Activated CD8-positive, alpha-beta memory T cell treated with anti-CD3 and anti-CD28 coated beads, Interleukin-2, amount 50 U/mL, for 1 hour (primary cell): ENCODE measurements around the gene KCTD1.

Source experiments
- DNase-seq: peaks from one replicate; pipeline ENCODE4 v3.0.0-alpha.2; 2020; ENCODE audit errors: extremely low read depth

The KCTD1 gene

GRCh38 chr18:26524002-26524401 is 24.4 kb downstream of the KCTD1 start:
- DNase-seq, result no peak

- DNase-seq, result no peak
Observed at GRCh38 chr18:26521617-26522016, 26.7 kb downstream of the KCTD1 start.

DNA sequence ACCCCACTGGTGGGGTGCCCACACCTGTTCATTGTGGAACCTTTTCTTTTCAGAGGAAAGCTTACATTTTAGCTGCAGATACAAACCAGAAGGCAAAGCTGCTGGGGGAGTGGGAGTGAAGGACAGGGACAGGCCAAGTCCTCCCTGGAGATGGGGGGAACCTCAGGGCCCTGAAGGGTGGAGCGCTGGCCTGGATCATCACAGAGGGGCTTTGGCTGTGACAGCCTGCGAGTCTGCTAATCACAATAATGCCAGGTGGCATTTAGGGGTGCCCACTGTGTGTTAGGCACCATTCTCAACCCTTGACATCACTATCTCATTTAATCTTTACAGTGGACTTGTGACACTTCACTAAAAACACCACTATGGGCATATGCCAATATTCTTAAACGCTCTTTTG is 27.4 kb downstream of the KCTD1 start:
- DNase-seq, result no peak

- no peak for DNase-seq
Observed at GRCh38 chr18:26519114-26519513, 29.2 kb downstream of the KCTD1 start.

- DNase-seq, result no peak
Observed at GRCh38 chr18:26516964-26517363, 31.4 kb downstream of the KCTD1 start.

DNA sequence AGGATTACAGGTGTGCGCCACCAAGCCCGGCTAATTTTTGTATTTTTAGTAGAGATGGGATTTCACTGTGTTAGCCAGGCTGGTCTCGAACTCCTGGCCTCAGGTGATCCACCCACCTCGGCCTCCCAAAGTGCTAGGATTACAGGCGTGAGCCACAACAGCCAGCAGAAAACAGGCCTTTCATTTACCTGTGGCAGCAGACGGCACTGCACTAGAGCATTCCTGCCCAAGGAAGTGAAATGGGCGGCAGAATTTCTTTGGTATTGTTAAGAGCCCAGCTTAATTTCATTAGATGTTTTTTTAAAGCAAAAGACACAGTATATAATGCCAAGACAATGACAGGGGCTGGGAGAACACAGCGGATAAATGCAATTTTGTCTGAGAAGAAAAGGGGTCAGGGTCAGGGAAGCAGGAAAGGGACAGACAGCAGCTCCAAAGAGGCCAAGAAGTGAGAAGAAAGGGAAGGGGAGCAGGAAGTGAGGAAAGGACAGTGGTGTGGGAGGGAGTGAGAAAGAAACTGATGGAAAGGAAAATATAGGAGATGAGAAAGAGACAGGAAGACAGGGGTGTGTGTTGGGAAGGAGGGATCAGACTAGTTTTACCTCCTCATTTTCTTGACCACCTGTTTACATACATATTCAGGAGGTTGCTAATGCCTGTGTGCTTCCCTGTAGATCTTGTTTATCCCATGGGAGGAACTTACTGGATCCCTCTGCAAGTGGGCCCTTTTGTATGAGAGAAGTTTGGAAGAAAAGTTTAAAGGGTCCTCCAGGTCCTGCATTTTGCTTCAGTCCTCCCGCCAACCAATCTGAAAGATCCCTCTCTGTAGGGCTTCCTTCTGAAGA is 32.5 kb downstream of the KCTD1 start:
- DNase-seq, result no peak

- DNase-seq, result no peak
Observed at GRCh38 chr18:26511339-26512071, 36.8 kb downstream of the KCTD1 start.

GRCh38 chr18:26510337-26510736 is 38.0 kb downstream of the KCTD1 start:
- no peak for DNase-seq

DNA sequence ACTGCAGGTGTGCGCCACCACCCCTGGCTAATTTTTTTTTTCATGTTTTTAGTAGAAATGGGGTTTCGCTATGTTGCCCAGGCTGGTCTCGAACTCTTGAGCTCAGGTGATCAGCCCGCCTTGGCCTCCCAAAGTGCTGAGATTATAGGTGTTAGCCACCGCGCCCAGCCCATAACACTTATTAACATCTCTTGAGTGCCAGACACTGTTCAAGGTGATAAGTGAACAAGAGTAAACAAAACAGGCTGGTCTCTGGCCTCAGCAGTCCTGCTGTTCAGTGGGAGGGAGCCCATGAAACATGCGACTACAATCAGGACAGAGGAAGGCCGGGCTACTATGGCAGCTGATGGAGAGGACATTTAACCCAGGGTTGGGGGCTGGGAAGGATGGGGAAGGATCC is 42.3 kb downstream of the KCTD1 start:
- no peak for DNase-seq

DNA sequence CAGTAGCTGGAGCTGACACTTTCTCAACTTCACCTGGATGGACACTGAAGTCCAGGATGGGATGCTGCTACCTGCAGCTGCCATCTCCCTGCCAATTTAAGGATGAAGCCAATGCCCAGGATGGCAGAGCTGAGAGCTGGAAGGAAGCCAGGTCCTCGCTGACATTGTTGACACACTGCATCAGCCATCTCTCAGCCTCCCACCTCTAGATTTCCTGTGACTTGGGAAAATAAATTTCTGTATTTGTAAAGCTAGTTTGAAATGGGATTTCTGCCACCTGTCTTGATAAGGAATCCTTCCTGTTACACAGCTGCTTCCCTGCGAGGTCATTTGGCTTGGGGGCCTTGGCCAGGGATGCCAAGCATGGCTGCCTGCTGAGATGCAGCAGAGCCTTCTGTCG is 43.5 kb downstream of the KCTD1 start:
- DNase-seq, result no peak

DNA sequence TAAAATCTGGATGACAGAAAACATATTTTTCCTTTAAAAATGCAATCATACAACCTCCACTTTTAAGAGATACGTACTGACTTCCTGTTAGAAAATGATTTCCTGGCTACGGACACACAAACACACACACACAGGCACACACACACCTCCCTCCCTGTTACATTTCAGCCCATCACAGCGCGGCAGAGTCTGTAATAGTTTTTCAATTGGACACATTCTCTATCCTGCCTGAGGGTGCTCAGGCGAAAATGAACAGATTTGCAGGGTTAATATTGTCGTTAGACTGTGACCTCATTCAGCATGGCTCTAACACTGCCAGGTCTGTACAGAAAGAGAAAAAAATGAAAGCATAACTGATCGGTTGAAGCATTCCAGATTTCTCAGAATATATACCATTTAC is 45.0 kb downstream of the KCTD1 start:
- no peak for DNase-seq

DNA sequence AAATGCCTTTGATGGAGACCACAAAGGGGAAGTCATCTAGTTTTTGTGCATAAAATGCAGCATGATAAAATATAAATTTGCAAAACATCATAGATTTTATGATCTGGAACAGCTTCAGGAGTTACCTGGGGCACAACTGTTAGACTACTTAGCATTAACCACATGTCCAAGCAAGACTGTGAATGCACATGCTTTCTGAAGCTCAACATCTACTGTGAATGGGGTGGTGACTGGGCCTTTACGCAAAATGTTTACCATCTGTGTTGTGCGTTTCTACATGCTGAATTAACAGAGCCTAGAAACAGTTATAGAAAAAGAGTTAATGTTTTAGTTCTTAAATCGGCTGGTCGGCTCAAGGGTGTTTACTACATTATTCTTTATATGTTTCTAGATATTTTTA is 45.5 kb downstream of the KCTD1 start:
- no peak for DNase-seq

DNA sequence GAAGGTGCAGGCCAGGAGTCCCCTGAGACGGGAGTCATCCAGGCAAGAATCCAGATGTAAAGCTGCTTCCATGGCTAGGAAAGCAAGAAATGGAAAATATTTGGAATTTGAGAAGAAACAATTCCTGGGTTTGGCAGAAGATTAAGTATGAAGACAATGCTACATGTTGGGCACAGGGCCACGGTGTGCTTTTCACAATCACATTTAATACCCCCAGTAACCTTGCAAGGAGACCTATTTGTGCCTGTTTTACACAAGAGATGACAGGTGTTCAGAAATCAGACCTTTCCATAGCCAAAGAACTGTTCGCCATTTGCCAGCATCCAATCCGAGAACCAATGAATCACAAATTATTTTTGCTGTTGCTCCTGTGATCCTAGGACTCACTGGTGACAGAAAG is 50.5 kb downstream of the KCTD1 start:
- no peak for DNase-seq

GRCh38 chr18:26496528-26496927 is 51.8 kb downstream of the KCTD1 start:
- DNase-seq, result no peak

DNA sequence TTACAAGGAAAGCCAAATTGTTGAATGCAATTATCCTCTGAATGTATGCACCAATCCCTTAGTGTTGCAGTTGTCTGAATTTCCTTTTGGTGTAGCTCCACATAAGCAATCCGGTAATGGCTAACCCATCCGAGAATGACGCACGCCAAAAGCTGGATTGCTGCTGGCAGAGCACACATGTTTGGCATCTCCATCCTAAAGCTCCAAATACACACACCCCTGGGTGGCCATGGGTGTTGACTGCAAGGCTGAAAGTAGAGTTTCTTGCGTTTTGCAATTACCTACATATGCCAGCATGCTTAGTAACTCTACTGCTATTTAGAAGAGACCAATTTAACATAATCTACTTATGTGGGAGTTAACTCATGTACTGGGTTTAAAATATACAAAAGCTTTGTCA is 53.1 kb downstream of the KCTD1 start:
- DNase-seq, result no peak

DNA sequence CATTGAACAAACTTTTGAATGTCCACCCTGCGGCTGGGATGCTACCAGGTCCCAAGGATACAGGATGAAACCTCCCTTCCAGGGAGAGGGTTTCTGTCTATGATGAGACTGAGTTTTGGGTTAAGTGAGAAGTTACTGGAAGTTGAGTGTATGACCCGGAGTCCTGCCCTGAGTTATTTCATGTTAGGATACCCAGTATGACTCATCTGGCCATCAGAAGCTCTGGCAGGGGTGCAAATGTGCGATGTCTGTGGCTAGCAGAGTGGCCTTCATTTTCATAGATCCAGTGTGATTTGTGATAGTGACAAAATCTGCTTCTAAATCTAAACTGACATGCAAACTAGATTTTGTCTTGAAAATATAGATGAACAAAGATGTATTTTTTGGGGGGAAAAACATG is 55.3 kb downstream of the KCTD1 start:
- DNase-seq, result no peak

DNA sequence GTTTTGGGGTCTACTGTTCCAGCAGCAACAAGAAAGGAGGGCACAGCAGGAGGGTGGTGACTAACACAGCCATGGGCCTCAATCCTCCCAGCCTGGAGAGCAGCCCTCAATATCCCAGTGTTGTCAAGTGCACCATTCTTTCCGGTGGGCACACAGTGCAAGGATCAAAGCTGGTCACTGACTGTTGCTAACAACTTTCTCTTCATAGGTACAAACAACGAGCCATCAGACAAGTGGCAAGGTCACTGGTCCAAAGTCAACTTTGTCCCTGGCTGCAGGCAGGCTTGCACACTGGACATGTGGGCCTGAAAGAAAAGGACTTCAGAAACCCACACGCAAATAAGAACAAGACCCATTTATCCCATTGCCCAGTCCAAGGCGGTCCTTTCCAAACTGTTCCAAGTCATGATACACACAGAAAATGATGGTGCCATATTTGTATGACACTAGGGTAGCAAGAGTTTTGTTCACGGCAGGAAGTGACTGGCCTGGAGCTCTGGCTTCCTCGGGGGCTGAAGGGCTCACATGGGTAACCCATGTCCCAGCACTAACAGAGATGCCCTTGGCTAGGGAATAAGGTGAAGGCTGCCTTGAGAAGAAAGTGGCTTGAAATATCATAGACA is 57.0 kb downstream of the KCTD1 start:
- no peak for DNase-seq

GRCh38 chr18:26489881-26490280 is 58.5 kb downstream of the KCTD1 start:
- DNase-seq, result no peak

DNA sequence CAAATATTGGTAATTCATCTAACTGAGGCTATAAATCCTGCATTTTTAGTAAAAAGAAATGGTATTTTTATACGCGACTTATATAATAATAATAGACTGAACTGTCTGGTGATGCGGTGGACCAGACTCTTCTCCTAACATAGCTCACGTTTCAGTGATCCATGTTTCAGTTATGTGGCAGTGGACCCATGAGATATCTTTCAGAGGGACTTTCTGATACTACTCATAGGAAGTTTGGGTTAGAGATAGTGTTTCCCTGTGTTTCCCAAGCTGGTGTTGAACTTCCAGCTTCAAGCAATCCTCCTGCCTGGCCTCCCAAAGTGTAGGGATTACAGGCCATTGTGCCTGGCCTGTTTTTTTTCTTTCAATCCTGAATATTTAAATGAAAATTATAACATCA is 59.2 kb downstream of the KCTD1 start:
- no peak for DNase-seq

DNA sequence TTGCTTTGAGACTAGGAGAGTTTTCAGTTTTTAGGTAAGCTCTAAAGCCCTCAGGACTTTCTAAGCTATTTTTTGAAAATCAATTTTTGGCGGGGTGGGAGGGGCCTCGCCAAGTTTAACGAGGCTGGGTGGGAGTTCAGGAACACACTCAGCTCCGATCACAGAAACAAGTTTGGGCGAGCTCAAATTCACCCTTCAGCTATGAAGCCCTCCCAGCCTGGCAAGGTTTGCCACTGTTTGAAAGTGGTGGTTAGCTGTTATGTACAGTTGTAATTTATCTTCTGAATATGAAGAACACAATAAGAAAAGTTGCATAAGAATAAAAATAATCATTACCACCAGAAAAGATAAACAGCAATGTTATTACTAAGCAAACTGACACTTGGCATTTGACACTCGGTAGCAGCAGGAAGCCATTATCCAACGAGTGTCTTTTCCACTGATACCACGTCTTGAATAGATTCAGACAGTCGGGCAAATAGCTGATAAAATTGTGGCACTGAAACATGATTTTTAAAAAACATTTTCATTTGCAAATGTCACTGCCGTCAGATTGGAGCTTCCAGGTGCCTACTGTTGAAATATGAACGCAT is 59.8 kb downstream of the KCTD1 start:
- no peak for DNase-seq

- no peak for DNase-seq
Observed at GRCh38 chr18:26487437-26487836, 60.9 kb downstream of the KCTD1 start.

DNA sequence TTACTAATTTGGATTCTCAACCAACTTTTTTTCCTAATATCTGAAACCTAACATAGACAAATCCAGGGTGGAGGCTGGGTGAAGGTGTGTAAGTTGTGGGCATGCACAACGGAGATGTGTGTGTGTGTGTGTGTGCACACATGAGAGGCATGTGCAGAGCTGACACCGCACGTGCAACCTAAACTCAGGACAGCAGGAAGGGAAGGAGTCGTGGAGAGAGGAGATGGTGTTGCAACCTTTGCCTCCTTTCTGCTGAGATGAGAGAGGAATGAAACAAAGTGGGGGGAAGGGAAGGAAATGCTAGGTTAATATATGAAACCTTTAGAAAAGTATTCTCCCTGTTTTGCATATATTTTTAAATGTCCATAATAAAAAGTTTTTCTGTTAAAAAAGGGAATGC is 64.7 kb downstream of the KCTD1 start:
- DNase-seq, result no peak

DNA sequence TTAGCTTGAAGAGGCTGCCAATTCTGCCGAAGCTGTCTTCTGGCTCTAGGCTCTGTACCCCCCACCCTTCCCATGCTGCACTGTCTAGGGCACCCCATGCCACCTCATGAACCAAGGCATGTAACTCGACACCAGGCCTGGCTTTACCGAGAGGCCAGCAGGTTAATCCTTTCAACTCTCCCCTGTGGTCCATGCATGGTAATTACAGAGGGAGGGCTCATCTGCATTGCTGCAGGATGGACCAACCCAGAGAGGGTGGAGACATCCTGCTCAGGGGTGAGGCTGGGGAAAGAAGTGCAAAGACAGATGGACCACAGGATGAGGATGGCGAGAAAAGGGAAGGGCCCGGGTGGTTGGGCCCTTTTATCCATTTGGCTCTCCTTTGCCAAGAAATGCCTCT is 65.8 kb downstream of the KCTD1 start:
- DNase-seq, result no peak
